Nephron (organoid): ENCODE results near the gene KCNK7.

ENCODE experiments used
- H3K27ac Mint-ChIP-seq, 3 experiments: 2 replicates each; pipeline ENCODE4 v1.8.0; 2020; ENCODE audit warnings: mixed read lengths in 3 of 3, mild to moderate bottlenecking in 2 of 3, moderate library complexity in 1 of 3
- H3K27me3 Mint-ChIP-seq: 2 replicates; pipeline ENCODE4 v1.8.0; 2021; ENCODE audit warnings: low read depth, mild to moderate bottlenecking, moderate library complexity, mixed read lengths
- H3K36me3 Mint-ChIP-seq: 2 replicates; pipeline ENCODE4 v1.8.0; 2020; ENCODE audit warnings: low read depth, mixed read lengths
- H3K4me1 Mint-ChIP-seq: 2 replicates; pipeline ENCODE4 v1.8.0; 2020; ENCODE audit warnings: mixed read lengths
- H3K4me3 Mint-ChIP-seq, 3 experiments: 2 replicates each; pipeline ENCODE4 v1.8.0; 2020; ENCODE audit warnings: mild to moderate bottlenecking in 3 of 3, mixed read lengths in 3 of 3, moderate library complexity in 2 of 3
- H3K9me3 Mint-ChIP-seq: 2 replicates; pipeline ENCODE4 v1.8.0; 2020; ENCODE audit warnings: mixed read lengths
- CTCF ChIP-seq, 3 experiments: fragments of 200-600 bp; sonication (generic); IDR thresholded peaks; one replicate each; pipeline ENCODE4 v1.5.0; 2021; ENCODE audit warnings: antibody characterized with exemption in 3 of 3; ENCODE audit not compliant: unreplicated experiment in 3 of 3

Gene KCNK7

DNA sequence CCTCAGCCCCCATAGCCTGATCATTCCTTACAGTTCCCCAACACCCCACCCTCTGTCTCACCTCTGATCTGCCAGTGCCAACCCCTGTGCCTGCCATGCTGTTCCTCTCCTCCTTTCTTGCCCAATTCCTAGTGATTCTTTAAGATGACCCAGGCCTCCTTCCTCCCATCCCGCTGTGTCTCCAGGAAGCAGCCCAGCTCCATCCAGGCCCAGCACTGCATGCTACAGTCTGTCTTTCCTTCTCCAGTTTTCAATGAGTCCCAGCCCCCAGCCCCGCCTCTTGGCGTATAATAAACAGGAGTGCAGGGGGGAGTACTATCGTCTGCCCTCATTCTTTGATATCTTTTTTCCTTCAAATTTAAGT lies 49.8 kb downstream of the KCNK7 start:
- no peak for TF ChIP-seq CTCF (IDR thresholded peaks at IDR 0.05; ENCODE audit: unreplicated experiment in 3 of 3)
- H3K27me3 Mint-ChIP-seq = peaks cover 37% of the 10 kb centered on the region
- H3K4me1 Mint-ChIP-seq = peaks cover 16% of the 10 kb centered on the region
- H3K27ac Mint-ChIP-seq = peak overlapping the region in 1 of 3 experiments; percentile 21
- peaks cover 53% of the 10 kb centered on the region for H3K36me3 Mint-ChIP-seq
- H3K9me3 Mint-ChIP-seq = no peaks in the 10 kb centered on the region
- peak overlapping the region in 2 of 3 experiments; percentile 45 to 57 for H3K4me3 Mint-ChIP-seq
